HepG2 (cell line): Measurements from ENCODE around the gene NOX3. TPM values are rescaled to one million over a fixed set of nuclear protein-coding genes. Genes with fewer than 3 reads are reported as not detected.

ENCODE experiments used
- MLXIP ChIP-seq: sonication (generic); formaldehyde crosslinking; IDR thresholded peaks from 2 replicates; pipeline ENCODE4 v1.9.0; 2021; ENCODE audit warnings: missing genetic modification reagents, borderline replicate concordance
- ZNF569 ChIP-seq: sonication (generic); formaldehyde crosslinking; IDR thresholded peaks from 2 replicates; pipeline ENCODE4 v1.5.0; 2020; ENCODE audit warnings: mild to moderate bottlenecking, missing genetic modification reagents, moderate library complexity, borderline replicate concordance
- polyA plus RNA-seq, 8 experiments: library from polyadenylated mRNA; depleted of rRNA in 3 of 8; stranded (reverse) in 7 of 8; unstranded in 1 of 8; fragments of >200 nt; fragmentation: Illumina TruSeq in 4 of 8; extraction: Trizol in 4 of 8; gene quantifications; 2 replicates each; pipeline versions ENCODE4 v1.2.1 to v1.2.3, GENCODE V29; 2011 to 2016; ENCODE audit warnings: low read depth in 4 of 8, missing spikeins in 1 of 8, mixed read lengths in 1 of 8; ENCODE audit not compliant: insufficient read depth in 1 of 8
- total RNA-seq, 5 experiments: library from RNA; depleted of rRNA; stranded (reverse); fragments of >200 nt; fragmentation: Illumina TruSeq; extraction: Trizol; gene quantifications; 2 replicates each; pipeline ENCODE4 v1.2.3, GENCODE V29; 2016; ENCODE audit warnings: low read depth in 1 of 5

NOX3 gene
- total and polyA plus RNA-seq, 2 of the 13 experiments (the other 11 are each of a cell fraction or from before 2014, with no cell fraction given), result 0.09 to 0.18 TPM

- no peak for TF ChIP-seq MLXIP (CRISPR knock-in tag)
- TF ChIP-seq ZNF569 (CRISPR knock-in tag), result no peak
Observed at GRCh38 chr6:155346957-155347356, 108.7 kb downstream of the NOX3 start (continued).

Other genes with a start within 250 kb of the NOX3 start
- gene CLDN20, start 191.8 kb downstream of the NOX3 start, total RNA-seq (2016; rRNA removed; fragmentation: Illumina TruSeq; extraction: Trizol), result not detected in 2 replicates
- not detected in 2 replicates for gene CLDN20, start 191.8 kb downstream of the NOX3 start, polyA plus RNA-seq (2011; rRNA removed)
- gene TFB1M, start 141.4 kb downstream of the NOX3 start, total RNA-seq (2016; rRNA removed; fragmentation: Illumina TruSeq; extraction: Trizol), result 122 and 149 TPM in 2 replicates
- 64.3 and 91.4 TPM in 2 replicates for gene TFB1M, start 141.4 kb downstream of the NOX3 start, polyA plus RNA-seq (2011; rRNA removed)